ENCODE measurements around the gene AATK.

AATK gene

DNA sequence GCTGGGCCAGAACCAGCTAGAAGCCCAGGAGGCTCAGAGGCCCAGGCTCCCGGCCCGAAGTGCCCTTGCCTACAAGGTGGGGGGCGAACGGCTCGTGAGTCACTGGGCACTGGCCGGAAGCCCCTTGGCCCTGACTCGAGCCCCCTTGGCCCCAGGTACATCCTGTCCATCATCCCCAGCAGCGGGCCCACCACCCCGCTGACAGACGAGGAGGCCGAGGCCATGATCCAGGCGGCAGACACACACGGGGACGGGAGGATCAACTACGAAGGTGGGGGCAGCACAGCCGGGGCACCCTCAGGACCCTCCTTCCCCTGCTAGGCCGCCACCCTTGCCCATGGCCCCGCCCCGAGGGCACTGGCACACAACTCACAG, 15.8 kb upstream of the AATK start:
- no peak for DNase-seq

DNA sequence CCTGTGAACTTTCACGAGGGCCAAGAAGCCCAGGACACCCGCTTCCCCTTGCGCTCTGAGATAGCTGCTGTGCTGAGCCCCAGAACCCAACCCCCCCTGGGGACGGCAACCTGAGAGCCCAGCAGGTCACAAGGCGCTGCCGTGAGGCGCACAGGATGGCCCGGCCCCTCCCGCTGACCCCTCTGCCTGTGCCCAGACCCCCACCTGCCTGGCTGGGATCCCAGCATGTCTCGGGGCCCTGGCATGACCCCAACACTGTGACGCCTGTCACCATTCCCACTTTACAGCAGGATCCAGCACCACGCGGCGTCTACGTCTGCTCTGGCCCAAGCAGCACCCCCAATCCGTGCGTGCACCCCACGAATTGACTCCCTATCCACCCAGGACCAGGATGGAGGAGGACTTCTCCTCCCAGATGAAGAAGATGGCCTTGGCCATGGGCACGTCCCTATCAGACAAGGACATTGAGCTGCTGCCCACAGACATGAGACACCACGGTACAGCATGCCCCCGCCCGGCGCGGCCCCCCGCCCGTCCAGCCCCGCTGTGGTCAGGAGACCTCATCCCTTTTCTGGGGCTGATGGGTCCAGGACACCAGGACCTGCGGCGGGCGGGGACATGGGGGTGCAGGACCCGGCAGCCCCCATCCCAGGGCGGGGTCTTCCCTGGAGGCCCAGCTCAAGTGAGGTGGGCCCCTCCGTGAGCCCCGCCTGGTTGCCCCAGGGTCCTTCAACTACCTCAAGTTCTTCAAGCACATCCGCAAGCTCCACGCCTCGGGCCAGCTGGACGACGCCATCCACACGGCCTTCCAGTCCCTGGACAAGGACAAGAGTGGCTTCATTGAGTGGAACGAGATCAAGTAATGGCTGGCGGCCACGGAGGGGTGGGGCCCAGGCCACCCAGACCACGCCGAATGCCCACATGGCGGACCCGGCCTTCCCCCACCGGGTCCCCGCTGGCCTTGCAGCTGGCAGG, 15.1 kb upstream of the AATK start:
- no peak for DNase-seq

DNA sequence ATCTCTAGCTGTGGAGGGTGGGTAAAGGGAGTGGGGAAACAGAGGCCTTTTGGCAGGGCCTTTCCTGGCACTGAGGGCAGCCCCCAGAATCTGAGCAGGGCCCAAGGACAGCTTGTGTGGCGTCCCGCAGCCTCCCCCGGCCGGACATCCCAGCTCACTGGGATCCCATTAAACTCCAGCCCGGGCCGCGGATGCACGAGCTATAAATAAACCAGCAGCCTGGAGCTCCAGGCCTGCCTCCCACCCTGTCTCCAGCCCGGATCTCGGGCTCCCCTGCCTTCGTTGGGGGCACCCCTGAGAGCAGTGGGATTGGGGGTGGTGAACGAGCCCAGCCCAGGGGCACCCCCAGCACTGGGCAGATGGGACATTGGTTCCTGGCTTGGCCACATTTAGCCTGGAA, 13.8 kb upstream of the AATK start:
- DNase-seq = no peak

DNA sequence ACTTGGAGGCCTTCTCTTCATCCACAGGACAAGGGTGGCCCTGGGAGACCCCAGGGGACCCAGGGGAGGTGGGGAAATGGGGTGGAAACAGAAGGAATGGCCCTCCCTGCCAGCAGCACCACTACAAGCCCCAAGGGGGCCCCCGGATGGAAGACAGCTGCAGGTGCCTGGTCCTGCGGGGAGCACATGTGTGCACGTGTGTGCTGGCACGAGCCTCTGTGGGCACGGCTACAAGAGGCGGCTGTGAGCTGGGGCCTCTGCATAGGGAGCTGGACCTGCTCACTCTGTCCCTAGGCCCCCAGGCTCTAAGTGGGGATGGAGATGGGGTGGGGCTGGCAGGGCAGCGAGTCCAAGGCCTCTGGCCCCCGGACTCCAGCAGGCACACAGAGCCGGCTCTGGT, 13.2 kb upstream of the AATK start:
- no peak for DNase-seq

DNA sequence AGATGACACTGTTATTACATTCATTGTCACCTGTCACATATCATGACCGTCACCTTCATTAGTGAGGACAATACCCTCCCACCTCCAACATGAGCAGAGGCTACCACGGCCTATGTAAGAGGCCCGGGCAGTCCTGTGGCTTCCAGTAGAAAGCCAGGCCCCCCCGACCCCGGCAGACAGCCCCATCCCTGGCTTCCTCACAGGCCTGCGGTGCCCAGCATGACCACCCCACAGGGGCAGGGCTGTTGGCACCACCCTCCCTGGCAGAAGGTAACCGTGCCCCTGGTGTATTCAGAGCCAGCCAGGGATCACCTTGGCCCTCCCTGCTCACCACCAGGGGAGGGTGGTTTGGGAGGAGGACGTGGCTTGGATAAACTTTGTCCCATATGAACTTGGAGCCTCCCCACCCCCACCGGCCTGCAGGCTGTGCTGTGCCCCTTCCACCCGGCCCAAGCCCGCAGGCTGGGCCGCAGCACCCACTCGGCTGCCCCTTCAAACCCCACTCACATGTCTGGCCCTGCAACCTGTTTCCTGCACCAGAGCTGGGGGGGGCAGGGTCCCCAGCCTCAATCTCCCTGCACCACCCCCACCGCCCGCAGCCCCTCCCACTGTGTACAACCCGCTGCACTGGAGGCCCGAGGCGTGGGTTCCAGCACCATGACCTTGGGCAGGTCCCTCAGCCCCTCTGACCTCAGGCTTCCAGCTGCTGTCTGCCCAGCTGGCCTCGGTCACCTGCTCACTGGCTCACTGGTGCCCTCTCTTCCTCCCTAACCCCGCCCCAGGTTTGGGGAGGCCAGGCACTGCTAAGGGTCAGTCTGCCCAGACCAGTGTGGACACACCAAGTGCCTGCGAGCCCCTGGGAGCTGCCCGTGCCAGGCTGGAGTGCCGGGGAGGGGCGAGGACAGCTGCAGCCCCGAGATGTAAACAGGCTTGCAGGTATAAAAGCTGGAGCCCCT, 12.4 kb upstream of the AATK start:
- no peak for DNase-seq

DNA sequence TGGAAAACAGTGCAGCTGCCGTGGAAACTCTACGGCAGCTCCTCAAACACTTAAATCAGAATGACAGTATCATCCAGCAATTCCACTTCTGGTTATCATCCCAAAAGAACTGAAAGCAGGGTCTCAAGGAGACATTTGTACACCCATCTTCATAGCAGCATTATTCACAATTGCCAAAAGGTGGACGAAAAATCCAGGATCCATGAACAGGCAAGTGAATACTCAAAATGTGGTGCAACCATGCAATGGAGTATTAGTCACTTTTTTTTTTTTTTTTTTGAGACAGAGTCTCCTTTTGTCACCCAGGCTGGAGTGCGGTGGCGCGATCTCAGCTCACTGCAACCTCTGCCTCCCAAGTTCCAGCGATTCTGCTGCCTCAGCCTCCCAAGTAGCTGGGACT, 10.6 kb upstream of the AATK start:
- DNase-seq = no peak

DNA sequence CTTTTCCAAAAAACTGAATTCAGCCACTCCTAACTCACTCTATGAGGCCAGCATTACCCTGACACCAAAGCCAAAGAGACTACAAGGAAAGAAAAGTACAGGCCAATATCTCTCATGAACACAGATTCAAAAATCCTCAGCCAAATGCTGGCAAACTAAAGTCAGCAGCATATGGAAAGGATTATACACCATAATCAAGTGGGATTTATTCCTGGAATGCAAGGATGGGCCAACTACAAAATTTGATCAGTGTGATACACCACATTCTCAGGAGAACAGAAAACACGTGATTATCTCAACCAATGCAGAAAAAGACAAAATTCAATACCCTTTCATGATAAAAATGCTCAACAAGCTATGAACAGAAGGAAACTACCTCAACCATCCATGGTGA, 7.7 kb upstream of the AATK start:
- DNase-seq = no peak

DNA sequence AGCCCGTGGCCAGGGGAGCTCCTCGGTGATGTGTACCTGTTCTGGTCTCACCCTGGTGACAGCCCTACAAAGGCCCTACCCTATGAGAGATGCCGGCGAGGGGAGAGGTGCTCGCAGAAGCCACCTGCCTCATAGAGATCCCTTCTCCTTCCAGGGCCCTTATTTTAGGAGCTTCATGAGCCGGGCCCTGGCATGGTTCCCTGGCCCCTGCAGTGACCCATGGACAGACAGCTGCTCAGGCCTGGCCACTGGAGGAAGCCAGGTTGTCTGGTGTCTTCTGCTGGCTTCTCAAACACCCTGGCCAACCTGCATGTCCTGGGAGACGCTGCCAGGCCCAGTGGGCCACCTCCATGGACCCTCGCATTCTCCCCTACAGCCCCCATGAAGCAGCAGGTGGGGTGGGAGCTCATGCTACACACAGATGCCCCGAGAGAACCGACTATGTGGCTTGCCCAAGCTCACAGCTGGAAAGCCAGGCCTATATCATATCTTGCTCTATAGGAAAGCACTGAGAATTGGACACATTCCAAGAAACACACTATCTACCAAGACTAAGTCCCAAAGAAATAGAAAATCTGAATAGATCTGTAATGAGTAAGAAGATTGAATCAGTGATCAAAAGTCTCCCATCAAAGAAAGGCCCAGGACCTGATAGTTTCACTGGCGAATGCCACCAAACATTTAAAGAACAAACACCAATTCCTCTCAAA, 7.2 kb upstream of the AATK start:
- no peak for DNase-seq

DNA sequence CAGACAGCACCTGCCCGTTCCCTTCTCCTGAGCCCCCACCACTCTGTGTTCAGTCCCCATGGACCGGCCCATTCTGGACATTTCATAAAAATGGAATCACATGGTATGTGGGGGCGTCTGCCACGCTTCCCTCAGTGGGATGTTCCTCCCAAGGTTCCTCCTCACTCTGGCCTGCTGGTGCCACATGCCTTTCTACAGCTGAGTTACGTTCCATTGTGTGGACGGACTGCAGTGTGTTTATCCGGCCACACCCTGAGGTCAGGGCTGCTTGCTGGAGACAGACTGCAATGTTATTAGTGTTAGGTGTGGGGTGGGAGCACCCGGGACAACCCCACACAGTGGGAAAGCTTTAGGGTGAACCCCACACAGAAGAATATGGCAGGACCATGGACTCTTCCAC, 5.9 kb upstream of the AATK start:
- DNase-seq = no peak

DNA sequence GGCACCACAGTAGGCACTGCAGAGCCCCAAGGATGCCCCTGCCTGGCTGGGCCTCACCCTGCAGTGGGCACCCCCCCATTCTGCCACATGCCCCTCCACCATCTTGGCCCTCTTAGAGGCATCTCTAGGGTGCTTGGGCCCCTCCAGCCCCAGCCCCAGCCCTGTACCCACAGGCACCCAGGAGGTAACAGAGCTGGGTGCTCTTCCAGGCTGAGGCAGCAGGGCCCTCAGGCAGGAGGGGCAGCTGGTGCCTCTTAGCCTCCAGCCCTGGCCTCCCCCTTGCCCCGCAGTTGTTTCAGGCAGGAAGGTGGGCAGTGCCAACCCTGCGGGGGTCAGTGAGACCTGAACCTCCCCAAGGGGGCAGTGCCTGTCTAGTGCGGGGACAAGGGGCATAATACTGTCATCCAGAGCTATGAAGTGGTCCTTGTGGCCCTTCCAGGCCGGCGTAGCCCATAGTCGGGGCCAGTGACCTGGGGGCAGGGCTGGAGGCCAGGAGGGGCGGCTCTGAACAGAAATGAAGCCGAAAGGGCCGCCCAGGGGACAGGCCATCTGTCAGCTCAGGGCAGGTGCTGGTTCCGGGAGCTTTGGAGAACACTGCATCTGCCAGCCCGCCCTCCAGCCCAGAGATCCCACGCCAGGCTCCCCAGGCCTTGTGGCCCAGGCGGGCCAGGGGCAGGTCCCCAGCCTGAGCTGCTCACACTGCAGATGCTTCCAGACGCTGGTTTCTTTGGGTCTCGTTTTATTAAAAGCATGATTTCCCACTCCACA, 4.9 kb upstream of the AATK start:
- DNase-seq = no peak

DNA sequence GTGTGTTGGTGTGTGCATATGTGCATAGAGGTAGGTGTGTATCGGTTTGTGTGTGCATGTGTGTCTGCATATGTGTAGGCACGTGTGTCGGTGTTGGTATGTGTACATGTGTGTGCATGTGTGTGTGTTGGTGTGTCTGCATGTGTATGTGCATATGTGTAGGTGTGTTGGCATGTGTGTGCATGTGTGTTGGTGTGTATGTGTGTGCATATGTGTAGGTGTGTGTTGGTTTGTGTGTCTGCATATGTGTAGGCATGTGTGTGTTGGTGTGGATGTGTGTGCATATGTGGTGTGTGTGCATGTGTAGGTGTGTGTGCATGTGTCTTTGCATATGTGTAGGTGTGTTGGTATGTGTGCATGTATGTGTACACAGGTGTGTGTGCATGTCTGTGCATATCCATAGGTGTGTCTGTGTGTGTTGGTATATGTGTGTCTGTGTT, 3.9 kb upstream of the AATK start:
- no peak for DNase-seq

DNA sequence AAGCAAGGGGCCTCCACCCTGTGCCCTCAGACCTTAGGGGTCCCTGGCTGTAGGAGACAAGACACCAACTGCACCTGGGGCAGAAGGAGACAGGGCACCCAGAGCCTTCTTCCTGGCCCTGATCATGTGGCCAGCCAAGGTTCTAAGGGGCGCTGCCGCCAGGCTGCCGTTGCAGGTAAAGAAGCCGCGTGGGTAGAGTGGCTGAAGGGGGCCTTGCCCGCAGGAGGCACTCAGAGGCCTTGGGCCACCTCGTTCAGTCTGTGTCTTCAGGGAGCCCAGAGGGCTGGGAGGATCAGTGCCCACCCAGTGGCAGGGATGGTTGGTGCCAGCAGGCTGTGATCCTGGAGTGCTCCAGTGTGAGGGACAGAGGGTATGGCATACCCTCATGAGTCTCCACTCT, 1.6 kb upstream of the AATK start:
- no peak for DNase-seq

DNA sequence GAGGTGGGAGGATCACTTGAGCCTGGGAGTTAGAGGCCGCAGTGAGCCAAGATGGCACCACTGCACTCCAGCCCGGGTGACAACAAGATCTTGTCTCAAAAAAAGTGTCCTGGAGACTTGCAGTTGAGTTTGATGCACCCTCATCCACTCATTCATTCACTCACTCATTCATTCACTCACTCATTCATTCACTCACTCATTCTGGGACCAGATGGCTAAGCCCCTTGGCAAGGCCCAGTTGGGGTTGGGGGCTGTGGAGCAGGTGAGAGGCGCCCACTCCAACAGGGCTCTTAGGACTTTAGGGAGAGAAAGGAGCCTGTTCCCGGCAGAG, 1.1 kb upstream of the AATK start:
- DNase-seq = no peak

DNA sequence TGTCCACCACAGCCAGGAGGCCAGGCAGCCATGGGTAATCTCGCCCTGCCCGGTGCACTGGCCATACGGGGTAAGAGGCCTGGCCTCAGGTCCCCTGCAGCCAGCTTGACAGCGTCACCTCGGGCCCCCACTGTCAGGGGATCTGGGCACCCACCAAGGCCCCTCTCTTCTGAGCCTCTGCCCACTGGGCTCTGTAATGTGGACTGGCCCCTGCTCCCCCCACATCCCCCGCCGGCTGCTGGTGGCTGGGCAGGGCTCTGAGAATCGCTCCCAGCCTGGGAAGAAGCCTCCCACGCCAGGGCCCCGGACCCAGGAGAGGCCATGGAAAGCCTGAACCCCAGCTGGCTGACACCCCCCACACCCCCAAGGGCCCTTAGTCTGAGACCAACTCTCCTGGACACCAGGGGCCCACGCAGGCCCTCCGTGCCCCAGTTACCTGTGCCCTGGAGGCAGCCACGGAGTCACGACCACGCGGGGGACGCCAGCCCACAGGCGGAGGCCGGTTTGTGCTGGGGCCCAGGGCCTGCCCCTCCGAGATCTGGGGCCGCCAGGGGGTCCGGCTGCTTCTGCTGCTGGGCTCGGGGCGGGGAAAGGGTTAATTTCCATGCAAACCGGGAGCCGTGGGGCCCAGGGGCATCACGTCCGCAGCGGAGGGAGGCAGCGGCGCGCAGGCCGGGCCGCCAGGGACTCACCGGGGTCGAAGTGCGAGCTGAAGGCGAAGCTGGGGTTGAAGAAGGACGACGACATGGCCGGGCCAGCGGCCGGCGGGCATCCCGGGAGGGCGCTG, 582 bp downstream of the AATK start, which contains the start of gene PVALEF:
Gene PVALEF, plus strand, starts transcription at position 262 of the 787 bp plus-strand sequence. CDS start 15,720 bp downstream, outside the sequence.
- DNase-seq = no peak

DNA sequence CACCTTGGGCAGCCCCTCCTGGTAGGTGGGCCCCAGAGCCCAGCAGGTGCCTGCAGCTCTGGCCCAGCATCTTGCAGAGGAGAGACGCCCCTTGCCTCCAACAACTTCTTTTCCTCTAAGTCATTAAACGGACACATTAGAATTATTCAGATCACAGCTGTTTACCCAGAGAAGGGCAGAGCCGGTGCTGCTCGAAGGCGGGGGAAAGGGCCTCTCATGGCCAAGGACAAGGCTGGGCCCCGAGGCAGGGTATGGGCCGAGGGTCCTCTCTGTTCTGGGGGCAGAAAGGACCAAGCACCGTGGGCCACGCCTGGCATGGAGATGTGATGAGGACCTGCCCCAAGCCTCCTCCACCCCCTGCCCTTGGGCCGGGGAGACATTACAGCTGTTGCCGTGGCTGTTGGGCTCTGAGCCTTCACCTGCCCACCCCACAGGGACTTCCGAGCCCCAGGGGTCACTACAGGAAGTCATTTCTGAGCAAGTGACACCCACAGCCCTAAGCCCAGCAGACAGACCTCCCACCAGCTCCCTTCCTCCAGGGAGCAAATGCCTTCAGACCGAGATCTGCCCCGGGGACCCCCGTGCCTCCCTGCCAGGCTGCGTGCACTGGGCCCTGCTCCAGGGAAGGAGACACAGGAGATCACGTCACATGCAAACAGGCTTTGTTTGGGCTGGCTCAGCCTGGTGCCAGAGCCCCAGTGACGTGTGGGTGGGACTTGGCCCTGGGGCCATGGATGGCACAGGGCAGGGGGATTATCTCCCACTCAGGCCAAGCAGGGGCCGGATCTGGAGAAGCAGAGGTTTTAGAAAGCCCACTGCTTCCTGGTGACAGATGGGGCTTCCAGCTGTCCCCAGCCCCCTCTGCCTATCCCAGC, 1.4 kb downstream of the AATK start:
- DNase-seq = no peak

DNA sequence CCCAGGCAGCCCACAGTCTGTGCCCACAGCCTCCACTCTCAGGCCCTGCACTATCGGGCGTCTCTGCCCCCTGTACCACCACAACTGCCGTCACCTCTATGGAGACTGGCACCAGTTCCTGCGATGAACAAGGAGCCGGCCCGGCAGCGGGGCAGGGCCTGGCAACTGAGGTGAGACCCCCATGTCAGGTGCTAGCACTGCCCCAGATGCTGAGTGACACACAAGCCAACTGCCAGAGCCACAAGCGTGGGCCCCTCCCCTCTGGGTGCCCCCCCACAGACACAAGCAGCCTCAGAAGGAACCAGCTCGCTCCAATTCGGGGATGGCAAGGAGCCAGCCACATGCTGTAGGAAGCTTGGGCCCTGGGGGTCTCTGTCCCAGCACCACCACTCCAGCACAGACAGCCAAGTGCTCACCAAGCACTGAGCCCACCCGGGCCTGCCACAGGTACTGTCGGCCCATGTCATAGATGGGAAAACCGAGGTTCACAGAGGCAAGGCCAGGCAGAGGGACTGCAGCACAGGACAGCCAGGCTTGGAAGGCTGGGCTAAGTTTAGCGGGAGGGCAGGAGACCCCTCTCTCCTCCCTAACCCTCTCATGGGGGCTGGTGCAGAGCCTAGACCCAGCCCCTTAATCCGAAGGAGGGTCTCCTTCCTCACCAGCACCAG, 2.2 kb downstream of the AATK start:
- DNase-seq = no peak

DNA sequence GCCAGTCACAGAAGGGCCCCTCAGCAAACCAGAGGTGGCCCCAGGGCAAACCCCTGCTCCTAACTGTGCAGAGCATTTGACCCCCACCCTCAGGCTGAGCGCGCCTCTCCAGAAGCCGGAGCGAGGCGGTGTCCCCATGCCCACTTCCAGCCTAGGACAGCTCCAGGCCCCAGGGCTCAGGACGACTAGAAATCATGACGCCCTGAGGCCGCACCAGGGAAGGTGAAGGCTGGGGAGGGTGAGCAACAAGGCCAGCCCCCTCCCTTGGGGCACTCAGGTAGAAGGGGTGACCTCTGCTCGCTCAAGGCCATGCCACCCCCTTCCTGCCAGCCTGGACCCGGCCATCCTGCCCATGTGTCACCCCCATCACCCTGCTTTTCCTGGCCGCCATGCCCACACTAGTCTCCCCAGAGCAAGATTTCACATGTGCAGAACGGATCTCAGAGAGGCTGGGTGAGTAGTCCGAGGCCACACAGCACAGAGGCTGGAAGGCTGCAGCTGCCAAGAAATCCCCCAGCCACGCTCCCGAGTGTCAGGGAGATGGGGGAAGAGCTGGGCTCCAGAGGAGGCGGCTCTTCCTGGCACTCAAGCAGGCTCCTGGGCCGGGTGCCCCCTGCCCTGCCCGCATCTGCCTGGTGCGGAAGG, 2.8 kb downstream of the AATK start:
- DNase-seq = no peak

DNA sequence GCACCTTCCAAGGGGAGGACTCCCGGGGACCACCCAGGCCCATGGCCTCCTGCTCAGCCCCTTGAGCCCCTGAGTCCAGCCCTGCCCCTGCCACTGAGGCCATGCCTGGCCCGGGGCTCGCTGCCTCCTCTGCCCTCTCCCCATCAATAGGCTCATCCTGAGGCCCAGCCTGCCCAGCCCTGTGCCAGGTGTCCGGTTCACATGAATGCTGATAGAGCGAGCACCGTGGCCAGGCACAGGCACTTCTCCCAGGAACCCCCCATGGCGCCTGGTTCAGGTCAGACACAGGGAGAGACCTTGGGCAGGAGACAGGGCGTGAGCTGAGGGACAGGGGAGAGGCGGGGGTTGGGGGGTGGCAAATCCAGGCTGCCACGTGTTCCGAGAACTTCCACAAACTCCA, 3.5 kb downstream of the AATK start:
- DNase-seq = no peak

DNA sequence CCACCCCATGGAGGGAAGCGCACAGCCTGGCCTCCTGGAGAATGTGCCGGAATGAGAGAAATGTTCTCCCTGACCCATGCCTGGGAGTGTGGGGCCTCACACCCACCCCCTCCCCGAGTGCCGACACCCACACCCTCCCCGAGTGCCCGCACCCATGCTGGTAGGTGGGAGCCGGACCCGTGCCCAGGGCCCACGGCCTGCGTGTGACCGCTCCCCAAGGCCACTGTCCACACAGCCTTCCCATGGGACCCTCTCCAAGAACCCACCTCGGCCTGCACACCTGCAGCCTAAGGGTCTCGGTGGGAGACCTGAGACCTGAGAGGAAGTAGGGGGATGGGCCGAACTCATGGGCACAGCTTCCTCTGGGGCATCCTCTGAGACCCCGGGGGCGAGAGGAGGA, 4.0 kb downstream of the AATK start:
- no peak for DNase-seq
